ENCODE measurements around the gene UTP25. TPM values are rescaled to one million over a fixed set of nuclear protein-coding genes. Genes with fewer than 3 reads are reported as not detected.

The UTP25 gene
- polyA plus RNA-seq, 1 donor from 2014 or later = 6.1 TPM

- Histone ChIP-seq H3K27ac (ENCODE audit: low read length) (no peak overlapping the region), H3K4me3 (ENCODE audit: low read length) (no peak overlapping the region), H3K4me2 (ENCODE audit: low read length) (no peak overlapping the region), H4K20me1 (ENCODE audit: insufficient read depth) (no peaks in the 10 kb centered on the region), H2AFZ (ENCODE audit: low read depth, low read length) (no peak overlapping the region), H3K9me3 (ENCODE audit: low read length) (no peaks in the 10 kb centered on the region), H3F3A (ENCODE audit: insufficient read depth, low read length, poor library complexity, severe bottlenecking) (no peaks in the 10 kb centered on the region), H3K9me2 (ENCODE audit: insufficient read depth, low read length) (no peaks in the 10 kb centered on the region), H3K79me2 (replicated peaks; ENCODE audit: insufficient read depth, low read length) (no peaks in the 10 kb centered on the region), H3K27me3 (ENCODE audit: insufficient read depth, low read depth, low read length) (no peaks in the 10 kb centered on the region), H3K36me3 (ENCODE audit: insufficient read depth, low read length) (no peaks in the 10 kb centered on the region), H3K9ac (ENCODE audit: low read length) (no peak overlapping the region)
- no peak for TF ChIP-seq TAF1 (IDR thresholded peaks at IDR 0.05; ENCODE audit: low read depth)
- TF ChIP-seq REST (IDR thresholded peaks at IDR 0.05; ENCODE audit: borderline replicate concordance) = no peak
- no peak for TF ChIP-seq RAD21 (conservative IDR thresholded peaks at IDR 0.05)
- TF ChIP-seq POLR2AphosphoS5 (IDR thresholded peaks at IDR 0.05) = no peak
- no peak for TF ChIP-seq SMC3 (conservative IDR thresholded peaks at IDR 0.05; ENCODE audit: poor library complexity)
- no peak for TF ChIP-seq MXI1 (conservative IDR thresholded peaks at IDR 0.05; ENCODE audit: poor library complexity, severe bottlenecking)
- TF ChIP-seq EP300 (conservative IDR thresholded peaks at IDR 0.05; ENCODE audit: poor library complexity, severe bottlenecking) = no peak
These were observed 27.2 kb downstream of the UTP25 start for GRCh38 chr1:209855006-209855405.

- Histone ChIP-seq H4K20me1 (ENCODE audit: insufficient read depth) (no peaks in the 10 kb centered on the region), H3K9ac (ENCODE audit: low read length) (no peak overlapping the region), H3K4me3 (ENCODE audit: low read length) (no peak overlapping the region), H2AFZ (ENCODE audit: low read depth, low read length) (no peak overlapping the region), H3F3A (ENCODE audit: insufficient read depth, low read length, poor library complexity, severe bottlenecking) (no peaks in the 10 kb centered on the region), H3K27ac (ENCODE audit: low read length) (no peak overlapping the region), H3K27me3 (ENCODE audit: insufficient read depth, low read depth, low read length) (no peaks in the 10 kb centered on the region), H3K4me2 (ENCODE audit: low read length) (no peak overlapping the region), H3K9me2 (ENCODE audit: insufficient read depth, low read length) (no peaks in the 10 kb centered on the region), H3K79me2 (replicated peaks; ENCODE audit: insufficient read depth, low read length) (no peaks in the 10 kb centered on the region), H3K36me3 (ENCODE audit: insufficient read depth, low read length) (no peaks in the 10 kb centered on the region), H3K9me3 (ENCODE audit: low read length) (no peaks in the 10 kb centered on the region)
- TF ChIP-seq POLR2AphosphoS5 (IDR thresholded peaks at IDR 0.05) = no peak
- TF ChIP-seq CTCF (IDR thresholded peaks at IDR 0.05; ENCODE audit: poor library complexity, severe bottlenecking) = no peak
These were observed 27.9 kb downstream of the UTP25 start for GRCh38 chr1:209855623-209856022.

GRCh38 chr1:209858561-209859103, 30.9 kb downstream of the UTP25 start:
- TF ChIP-seq POLR2AphosphoS5 (IDR thresholded peaks at IDR 0.05) = no peak
- TF ChIP-seq EZH2 (IDR thresholded peaks at IDR 0.05; ENCODE audit: borderline replicate concordance, insufficient read depth, low read length, poor library complexity, severe bottlenecking) = no peak
- no peak for TF ChIP-seq EP300 (conservative IDR thresholded peaks at IDR 0.05; ENCODE audit: poor library complexity, severe bottlenecking)
- TF ChIP-seq RAD21 (conservative IDR thresholded peaks at IDR 0.05) = no peak
- TF ChIP-seq TAF1 (IDR thresholded peaks at IDR 0.05; ENCODE audit: low read depth) = no peak
- no peak for TF ChIP-seq MXI1 (conservative IDR thresholded peaks at IDR 0.05; ENCODE audit: poor library complexity, severe bottlenecking)
- no peak for TF ChIP-seq CTCF (IDR thresholded peaks at IDR 0.05; ENCODE audit: poor library complexity, severe bottlenecking)
- TF ChIP-seq REST (IDR thresholded peaks at IDR 0.05; ENCODE audit: borderline replicate concordance) = no peak
- no peak for TF ChIP-seq SMC3 (conservative IDR thresholded peaks at IDR 0.05; ENCODE audit: poor library complexity)
- H3K9me2 ChIP-seq (ENCODE audit: insufficient read depth, low read length) = no peaks in the 10 kb centered on the region

More at GRCh38 chr1:209858561-209859103, 30.9 kb downstream of the UTP25 start:
- H3K79me2 ChIP-seq (replicated peaks; ENCODE audit: insufficient read depth, low read length) = no peaks in the 10 kb centered on the region
- no peak overlapping the region for H3K27ac ChIP-seq (ENCODE audit: low read length)
- H3K36me3 ChIP-seq (ENCODE audit: insufficient read depth, low read length) = no peaks in the 10 kb centered on the region
- no peak overlapping the region for H3K9ac ChIP-seq (ENCODE audit: low read length)
- no peaks in the 10 kb centered on the region for H3F3A ChIP-seq (ENCODE audit: insufficient read depth, low read length, poor library complexity, severe bottlenecking)
- H2AFZ ChIP-seq (ENCODE audit: low read depth, low read length) = no peak overlapping the region
- no peak overlapping the region for H3K4me3 ChIP-seq (ENCODE audit: low read length)
- H4K20me1 ChIP-seq (ENCODE audit: insufficient read depth) = no peaks in the 10 kb centered on the region
- no peak overlapping the region for H3K4me2 ChIP-seq (ENCODE audit: low read length)
- no peaks in the 10 kb centered on the region for H3K9me3 ChIP-seq (ENCODE audit: low read length)
- no peaks in the 10 kb centered on the region for H3K27me3 ChIP-seq (ENCODE audit: insufficient read depth, low read depth, low read length)
